Measurements from ENCODE around the gene KIF6.

KIF6 gene

DNA sequence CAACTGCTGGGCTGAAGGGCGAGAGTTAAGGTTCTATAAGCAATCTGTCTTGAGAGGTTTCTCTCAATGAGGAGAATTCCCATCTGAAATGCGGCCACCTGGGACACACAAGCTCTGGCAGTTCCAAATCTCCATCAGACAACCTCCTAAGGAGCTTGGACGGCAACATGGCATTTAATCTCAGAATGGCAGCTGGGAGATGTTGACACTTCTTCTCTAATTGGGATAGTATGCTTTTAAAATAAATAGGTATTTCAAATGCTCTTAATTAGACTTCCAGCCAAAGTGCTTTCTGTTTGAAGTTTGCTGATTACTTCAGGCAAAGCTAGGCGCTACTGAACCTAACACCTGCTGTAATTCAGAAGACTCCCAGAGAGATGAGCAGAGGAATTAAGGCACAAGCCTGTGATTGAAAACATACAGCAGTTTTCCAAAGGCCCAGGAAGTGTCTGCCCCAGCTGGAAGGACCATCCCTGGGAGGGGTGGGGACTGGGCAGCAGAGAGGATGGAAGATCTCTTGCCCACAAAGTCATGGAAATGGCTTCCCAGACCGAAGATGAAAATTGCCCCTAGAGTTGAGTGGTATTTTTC, 343.6 kb downstream of the KIF6 start:
- DNase-seq (ENCODE audit: low read depth), result no peak

DNA sequence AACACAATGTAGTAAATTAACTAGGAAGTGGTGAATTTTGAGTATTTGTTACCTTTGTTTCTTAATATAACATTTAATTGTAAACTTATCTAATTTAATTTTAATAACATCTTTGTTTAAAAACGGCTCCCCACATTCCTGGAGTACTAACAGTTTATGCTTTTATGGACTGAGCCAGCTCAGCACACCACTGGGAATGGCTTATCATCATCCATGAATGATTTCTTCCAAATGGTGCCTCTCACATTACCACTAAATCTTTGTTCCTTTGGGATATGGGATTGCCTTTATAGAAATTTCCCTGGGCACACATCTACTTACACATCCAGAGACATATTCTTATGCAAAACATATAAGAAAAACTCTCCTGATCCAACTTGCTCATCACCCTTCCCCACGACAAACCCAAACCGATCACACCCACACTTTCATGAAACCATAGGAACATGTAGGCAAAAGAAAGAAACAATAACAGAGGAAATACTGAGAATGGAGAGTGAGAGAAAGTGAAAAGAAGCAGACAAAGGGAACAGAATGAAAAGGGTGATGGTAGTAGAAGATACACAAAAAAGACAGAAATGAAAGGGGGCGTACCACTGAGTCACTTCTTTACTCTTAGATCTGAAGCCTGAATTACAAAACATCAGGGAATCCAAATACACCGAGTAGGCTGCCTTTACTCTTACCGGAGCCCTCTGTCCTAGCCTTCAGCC, 344.2 kb downstream of the KIF6 start:
- DNase-seq (ENCODE audit: low read depth), result no peak

DNA sequence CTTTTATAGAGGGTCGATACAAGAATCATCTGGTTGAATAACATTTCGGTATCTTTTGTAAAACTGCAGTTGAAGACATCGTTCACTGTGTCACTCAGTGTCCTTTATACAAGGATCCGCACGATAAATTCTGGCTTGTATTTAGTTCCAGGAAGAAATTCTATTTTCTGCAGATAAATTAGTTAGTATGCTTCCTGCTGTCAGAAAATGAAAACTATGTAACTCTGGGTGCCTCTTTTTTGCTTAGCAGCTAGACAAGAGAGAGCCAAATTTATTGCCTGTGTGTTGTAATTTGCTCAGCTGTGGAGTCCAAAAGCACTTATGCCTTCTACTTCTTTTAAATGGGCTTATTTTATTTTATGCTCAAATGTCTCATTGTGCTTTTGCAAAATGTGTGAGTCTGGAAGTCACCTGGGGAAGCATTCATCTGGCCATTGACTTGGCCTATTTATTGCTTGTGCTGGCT, 346.2 kb downstream of the KIF6 start:
- no peak for DNase-seq (ENCODE audit: low read depth)

DNA sequence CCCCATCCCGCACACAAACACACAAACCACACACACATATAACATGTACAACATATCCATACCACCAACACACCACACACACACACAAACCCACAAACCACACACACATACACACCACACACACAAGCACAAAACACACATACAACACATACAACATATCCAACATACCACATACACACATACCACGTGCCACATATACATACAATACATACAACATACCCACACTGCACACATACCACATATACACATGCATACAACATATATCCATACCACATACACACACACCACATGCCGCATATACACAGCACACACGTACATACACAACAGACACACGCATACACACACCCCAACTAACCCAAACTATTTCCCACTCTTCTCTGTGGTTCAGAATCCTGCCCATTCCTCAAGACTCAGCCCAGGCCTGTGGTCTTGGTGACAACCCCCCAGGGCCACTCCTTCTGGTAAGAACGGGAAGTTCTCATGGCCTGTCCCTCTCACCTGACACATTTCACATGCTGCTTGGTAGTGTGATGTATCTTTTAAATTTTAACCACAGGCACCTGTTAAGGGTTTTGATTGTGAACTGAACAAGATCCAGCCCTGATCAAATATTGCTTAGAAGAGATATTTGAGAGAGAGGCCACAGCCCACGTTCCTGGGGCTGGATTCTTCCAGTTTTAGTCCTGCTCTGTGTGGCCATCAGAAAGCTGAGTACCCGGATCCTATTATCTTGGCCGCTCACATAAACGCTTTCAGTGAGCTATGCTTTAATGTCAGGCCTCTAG, 346.8 kb downstream of the KIF6 start:
- DNase-seq (ENCODE audit: low read depth), result no peak

DNA sequence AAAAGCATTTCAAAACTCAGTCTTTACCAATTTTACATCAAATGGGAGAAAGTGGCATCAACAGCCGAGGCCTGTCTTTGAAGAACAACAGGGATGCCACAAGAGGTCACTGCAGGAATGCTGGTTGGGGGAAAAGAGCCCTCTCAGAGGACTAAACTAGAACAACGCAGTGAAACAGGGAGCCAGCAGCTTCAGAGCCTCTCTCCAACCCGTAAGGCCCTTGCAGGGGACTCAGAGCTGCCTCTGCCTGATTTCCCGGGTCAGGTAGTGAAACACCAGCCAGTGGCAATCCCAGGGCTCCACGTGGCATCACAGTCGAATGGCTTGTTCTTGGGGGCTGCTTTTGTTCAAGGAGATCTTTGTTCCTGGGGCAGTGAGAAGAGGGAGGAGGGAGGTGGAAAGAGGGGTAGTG, 347.7 kb downstream of the KIF6 start:
- DNase-seq (ENCODE audit: low read depth), result peak; percentile 42

DNA sequence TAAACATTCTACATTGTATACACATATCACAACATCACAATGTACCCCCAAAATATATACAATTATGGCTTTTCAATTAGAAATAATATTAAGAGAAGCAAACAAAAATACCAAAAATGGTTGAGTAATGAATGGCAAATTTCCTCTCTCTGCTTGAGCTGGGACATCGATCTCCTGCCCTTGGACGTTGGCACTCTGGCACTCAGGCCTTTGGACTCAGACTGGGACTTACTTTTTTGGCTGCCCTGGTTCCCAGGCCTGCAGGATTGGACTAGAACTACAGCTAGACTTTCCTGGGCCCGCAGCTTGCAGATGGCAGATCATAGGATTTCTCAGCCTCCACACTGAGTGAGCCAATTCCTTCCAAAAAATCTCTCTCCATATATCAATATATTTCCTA, 349.8 kb downstream of the KIF6 start:
- no peak for DNase-seq (ENCODE audit: low read depth)

DNA sequence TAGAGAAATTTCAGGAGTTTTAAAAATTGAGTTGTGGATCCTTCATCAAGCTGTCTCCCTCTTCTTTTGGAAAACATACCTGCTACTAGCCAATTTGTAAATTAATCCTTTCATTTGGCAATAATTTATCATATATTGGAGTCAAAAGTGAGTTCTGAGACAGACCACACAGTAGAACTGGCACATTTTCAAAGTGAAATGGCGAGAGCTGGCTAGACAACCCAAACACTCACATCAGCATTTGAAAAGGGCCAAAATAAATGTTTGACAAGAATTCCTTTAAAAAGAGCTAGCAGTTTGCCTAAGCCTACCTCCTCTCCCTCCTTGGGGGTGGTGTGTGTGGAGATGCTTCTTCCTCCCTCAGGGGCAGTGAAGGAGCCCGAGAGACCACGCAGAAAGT, 354.8 kb downstream of the KIF6 start:
- no peak for DNase-seq (ENCODE audit: low read depth)

DNA sequence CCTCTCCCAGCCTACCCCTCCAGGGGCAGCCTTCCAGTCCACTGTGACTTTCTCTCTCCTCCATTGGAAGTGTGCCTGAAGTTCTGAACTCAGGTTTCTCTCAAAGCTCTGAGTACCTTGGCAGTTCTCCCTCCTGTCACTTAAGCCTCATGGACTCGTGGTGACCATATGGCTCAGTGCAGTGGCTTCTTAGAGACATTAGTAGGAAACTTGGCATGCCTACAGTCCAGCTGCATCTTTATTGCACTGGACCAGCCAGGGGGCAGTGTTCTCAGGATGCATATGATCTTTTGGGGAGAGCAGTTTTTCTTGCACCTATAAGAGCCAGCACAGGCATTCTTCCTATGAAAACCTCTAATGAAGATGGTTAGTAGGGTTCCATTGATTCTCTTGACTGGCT, 355.2 kb downstream of the KIF6 start:
- no peak for DNase-seq (ENCODE audit: low read depth)

DNA sequence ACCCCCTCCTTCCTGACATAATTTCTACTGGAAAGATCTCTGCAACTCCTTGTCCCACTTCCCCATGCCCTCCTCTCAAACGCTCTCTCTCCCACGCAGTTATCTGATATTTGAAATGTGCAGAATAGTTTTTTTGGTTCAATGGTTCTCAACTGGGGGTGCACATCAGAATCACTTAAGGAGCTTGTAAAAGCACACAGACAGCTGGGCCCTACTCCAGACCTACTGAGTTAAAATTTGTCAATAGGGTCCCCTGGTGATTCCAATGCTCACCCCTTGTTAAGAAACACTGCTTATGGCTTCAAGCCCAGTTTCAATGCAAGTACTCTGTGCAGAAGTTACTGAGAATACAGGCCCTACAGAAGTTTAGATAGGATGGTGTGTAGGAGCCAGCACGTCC, 357.5 kb downstream of the KIF6 start:
- DNase-seq (ENCODE audit: low read depth), result no peak

DNA sequence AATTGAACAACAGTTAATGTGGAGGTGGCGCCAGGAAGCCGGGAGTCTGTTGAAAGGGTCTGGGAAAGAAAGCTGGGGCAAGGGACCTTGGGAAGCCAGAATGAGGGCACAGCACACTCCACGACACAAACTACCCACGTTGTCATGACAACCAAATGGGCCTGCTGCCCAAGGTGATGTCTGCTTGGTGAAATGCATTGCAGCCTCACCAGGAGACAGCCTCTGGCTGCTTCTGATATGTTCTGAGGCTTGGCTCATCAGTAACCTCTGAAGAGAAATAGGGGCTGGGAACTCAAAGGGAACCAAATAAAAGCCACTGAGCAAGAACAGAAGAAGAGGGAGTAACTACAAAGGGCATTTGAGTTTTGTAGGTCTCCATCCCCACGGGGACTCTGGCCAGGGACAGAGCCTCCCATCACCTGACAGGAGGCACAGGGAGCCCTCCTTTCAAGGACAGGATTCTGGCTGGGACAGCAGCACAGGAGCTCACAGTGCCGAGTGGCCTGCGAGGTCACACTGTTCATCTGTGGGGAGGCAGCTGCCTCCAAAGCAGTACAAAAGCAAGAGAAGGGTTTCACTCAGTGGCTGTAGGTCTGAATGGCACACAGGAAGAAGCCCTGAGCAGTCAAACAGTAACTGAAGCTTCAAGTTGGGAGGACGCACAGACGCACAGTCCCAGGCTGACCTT, 358.1 kb downstream of the KIF6 start:
- DNase-seq (ENCODE audit: low read depth), result no peak

DNA sequence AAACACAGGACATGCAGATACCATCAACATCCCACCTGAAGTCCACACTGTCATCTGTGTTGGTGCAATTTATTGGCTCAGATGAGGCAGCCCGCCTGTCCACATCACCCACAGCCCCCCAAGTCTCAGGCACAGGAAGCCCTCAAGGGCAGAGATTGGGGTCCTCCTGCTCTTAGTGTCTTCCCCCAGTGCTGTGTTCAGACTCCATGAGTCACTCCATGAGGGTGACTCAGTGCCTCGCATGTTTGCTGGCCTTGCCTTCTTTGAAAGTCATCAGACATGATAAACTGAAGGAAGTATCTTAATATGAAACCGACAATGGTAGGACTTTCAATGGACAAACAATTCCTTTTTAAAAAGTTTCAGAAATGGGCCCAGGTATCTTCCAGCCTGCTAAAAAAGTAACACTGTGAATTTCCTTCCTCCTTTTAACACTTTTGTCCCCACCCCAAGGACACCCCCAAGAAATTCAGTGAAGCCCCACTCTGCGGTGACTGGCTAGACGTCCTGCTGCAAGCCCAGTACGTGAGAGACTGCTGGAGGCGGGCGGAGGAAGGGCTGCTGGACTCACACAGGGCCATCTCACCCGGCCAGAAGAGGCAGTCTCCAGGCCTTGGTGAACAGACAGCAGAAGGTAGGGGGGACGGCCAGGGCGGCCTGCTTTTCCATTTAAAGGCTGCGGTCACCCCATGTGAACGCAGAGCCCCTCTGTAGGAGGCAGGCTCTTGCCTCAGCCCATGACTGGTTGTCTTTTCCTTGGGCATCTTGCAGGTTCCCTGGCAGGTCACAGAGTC, 359.7 kb downstream of the KIF6 start:
- DNase-seq (ENCODE audit: low read depth), result no peak

DNA sequence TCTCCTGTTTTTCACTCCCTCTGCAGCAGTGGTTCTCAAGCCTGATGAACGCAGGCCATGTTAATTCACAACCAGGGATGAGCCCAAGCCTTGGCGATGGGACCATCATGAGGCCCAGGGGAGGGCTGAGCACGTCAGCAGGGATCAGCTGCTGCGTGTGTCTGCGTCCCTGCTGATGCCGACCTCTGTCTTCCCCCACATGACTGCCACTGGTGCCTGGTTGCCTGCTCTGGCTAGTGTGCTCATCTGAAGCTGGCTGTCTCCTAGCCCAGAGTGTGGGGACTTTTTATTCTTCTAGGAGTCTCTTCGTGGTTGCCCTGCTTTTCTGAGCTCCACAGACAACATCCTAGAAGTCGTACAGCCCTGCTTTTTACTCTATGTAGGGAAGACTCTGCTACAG, 361.9 kb downstream of the KIF6 start:
- DNase-seq (ENCODE audit: low read depth), result no peak

DNA sequence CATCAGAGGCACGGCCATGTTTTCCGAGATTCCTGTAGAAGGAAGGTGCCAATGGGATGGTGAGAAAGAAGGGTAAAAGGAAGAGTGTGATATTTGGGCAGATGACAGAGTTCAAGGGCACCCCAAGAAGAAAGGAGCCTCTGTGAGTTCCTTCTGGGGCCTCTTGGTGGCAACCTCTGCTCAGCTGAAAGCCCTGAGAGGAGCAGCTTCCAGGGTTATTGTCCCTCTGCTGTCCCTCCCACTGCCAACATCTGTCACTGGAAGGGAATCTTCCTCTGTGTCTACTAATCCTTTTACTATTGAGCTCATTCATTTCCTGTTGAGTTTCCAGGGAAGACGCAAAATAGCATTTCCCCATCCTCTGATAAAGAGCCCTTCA, 362.7 kb downstream of the KIF6 start:
- no peak for DNase-seq (ENCODE audit: low read depth)

DNA sequence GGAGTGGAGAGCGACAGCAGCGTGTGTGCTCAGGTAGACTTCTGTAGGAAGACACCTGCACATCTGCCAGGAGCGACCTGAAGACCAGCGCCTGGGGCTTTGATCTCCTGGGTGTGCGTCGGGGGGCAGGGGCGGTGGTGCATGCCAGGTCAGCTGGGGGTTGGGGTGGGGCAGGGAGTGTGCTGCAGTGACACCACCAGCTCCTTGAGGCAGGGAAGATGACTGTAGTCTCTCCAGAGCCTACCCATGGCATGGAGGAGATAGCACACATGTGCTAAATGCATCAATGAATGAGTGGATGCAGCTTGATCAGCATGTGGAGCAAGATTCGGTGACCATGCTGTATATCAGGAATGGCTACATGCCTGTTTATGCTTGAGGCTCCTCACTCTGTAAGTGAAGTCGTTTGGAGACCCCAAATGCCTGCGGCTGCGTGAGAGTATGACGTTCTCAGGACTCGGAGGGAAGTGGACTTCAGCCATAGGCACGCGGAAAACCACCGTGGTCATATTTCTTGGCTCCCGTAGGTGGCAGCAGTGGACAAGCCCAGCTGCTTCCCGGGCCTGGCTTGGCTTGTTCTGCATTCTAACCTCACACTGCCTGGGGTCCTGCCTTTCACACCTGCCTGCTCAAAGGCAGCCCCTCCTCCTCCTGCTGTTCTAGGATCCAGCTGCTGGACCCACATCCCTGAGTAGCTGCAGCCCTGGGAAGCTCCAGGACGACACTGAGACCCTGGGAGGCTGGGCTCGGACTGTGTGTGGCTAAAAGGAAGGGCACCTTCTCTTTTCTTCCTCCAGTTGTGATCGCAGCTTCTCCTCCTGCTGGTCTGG, 363.3 kb downstream of the KIF6 start:
- peak; percentile 20 for DNase-seq (ENCODE audit: low read depth)

DNA sequence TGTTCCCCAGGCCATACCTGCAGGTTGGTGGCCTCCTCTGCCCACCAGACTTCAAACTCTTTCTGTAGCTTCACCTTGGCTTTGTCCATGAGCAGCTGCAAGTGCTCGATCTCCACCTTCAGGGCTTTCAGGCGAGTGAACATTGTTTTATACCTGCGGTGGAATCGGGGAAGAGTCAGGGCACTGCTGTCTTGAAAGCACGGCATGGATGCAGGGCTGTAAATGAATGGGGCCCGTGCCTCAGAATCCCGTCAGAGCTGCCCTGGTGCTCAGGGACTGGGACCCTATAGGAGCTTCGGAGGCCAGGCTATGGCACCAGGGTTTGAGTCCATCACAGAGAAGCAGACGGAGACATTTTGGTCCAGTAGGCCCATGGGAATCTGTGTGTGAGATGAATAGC, 364.8 kb downstream of the KIF6 start:
- DNase-seq (ENCODE audit: low read depth), result no peak

DNA sequence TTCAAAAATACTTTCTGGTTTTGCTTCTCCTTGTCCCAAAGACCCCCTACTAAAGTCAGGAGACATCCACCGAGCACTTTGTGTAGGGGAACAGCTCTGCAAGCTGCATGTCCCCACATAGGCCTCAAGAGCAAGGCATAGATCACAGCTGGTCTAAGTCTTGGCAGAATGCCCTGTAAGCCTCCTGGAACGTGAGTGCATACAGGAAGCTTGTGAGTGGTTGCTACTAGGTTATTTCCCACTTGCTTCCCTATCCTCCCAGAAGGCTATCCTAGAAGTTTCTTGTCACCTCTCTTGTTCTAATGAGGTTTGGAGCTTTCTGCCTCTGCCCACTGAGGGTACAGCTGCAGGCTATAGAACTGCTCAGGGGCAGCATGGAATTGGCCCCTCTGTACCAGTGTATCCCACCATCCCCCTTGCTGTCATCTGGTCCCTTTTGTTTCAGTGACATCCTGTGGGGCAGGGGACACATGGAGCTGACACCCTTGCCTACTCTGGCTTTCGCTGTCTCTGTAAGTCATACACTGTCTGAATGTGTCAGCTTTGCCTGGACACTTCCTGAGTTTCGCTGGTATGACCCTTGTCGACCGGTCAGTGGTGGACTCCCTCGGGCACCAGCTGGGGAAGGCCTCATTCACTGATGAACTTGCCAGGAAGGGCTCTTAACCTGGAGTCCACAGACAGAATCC, 367.1 kb downstream of the KIF6 start:
- peak; percentile 27 for DNase-seq (ENCODE audit: low read depth)

DNA sequence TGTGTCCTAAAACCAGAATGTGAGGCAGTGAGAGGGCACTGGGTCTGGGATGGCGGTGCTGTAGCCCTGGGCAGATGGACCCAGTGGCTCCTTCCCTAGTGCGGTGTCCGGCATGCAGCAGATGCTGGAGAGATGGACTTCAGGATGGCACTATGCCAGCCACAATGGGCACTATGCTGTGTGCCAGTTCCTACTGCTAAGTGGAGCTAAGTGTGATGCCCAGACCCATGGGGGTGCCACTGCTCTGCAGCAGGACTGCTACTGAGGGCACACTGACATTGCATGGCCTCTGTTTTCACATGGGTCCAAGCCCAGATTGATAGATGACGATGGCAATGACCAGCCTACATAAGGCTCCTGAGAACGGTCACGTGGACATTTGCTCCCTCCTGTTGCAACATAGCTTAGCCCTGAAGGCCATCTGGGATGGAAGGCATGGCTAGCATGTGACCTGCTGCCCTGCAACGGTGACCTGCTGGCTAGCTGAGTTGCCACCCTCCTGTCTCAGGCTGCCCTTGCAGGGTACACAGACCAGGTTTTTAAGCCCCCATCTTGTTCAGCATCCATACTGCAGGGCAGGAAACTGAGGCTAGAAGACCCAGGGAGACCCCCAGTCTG, 371.4 kb downstream of the KIF6 start:
- DNase-seq (ENCODE audit: low read depth), result no peak

DNA sequence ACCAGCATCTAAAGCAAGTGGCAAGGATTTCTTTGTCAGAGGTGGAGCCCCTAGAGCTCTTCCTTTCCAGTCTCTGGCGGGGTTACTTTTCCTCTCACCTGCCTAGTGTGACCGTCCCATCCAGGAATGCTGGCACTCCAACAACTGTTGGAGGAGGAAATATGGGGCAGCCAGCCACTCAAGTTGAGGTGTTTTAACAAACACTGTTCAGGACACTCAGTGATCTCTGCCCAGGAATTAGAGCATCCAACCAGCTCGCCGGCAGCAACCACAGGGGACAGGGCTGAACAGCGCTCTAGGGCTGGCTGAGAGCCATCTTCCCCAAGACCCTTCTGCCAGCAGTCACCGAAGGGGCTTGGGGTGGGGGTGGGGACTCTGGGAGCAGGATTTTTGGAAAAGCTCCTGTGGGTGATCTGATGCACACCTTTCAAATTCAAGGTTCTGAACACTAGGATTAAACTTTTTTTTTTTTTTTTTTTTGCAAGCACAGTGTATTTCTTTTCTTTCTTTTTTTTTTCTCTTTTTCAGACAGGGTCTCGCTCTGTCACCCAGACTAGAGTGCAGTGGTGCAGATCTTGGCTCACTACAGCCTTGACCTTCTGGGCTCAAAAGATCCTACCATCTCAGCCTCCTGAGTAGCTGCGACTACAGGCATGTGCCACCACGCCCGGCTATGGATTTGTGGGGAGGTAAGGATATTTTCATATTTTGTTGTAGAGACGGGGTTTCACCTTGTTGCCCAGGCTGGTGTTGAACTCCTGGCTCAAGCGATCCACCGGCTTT, 374.3 kb downstream of the KIF6 start:
- no peak for DNase-seq (ENCODE audit: low read depth)

DNA sequence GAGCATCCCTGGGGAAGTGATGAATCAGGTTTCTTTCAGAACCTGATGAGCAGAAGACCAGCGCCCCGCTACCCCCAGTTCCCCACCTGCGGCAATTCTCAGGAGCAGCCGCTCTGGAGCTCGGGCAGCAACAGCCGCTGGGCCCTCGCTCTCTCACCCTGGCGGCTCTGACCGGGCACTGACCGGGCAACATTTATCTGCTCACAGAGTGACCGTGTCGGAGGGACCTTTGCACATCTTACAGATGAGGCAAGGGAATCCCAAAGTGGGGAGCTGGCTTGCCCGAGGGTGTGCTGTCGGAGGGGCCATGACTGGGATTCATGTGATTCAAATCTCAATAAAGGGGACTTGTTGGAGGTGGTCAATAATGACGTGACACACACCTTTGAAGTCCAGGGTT, 376.5 kb downstream of the KIF6 start:
- no peak for DNase-seq (ENCODE audit: low read depth)
